WERI-Rb-1 (cell line): ENCODE data around the gene GALNT13.

Experiments
- DNase-seq: peaks from one replicate; pipeline ENCODE4 v3.0.0-alpha.2; 2020
- H3K27ac ChIP-seq: fragments of 250-450 bp; sonication (Bioruptor Pico); 2 replicates; pipeline ENCODE4 v1.5.1; 2020; ENCODE audit warnings: mild to moderate bottlenecking, moderate library complexity
- H3K27me3 ChIP-seq: fragments of 250-450 bp; sonication (Bioruptor Pico); 2 replicates; pipeline ENCODE4 v1.5.1; 2021; ENCODE audit warnings: mild to moderate bottlenecking, low read depth, moderate library complexity; ENCODE audit not compliant: insufficient read depth, severe bottlenecking
- H3K36me3 ChIP-seq: fragments of 250-450 bp; sonication (Bioruptor Pico); 2 replicates; pipeline ENCODE4 v1.5.1; 2020; ENCODE audit warnings: mild to moderate bottlenecking, moderate library complexity
- H3K4me3 ChIP-seq: 2 replicates; pipeline ENCODE4 v1.5.1; 2011; ENCODE audit warnings: low read depth, mild to moderate bottlenecking, control low read depth, low read length
- H3K9me3 ChIP-seq: fragments of 250-450 bp; sonication (Bioruptor Pico); 2 replicates; pipeline ENCODE4 v1.5.1; 2021; ENCODE audit warnings: mild to moderate bottlenecking, moderate library complexity; ENCODE audit not compliant: severe bottlenecking
- TF ChIP-seq, protein P1 (sequence below): IDR thresholded peaks from 2 replicates; pipeline ENCODE4 v1.5.1; 2011; ENCODE audit warnings: low read depth, mild to moderate bottlenecking, control low read depth, inconsistent platforms, low read length

The GALNT13 gene

DNA sequence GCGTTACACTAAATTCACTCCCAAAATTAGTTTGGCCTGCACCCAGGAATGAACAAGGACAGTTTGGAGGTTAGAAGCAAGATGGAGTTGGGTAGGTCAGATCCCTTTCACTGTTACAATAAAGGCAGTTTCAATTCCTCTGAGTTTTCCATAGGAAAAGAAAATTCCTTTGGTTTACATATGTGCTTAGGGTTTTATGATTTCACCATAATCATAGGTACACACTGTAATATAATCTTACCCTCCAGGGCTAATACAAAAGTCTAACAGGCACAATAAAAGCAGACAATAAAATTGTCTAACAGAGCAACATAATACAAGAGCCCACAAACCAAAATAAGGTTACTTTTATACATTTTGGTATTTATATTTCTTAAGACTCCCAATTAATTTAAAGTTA is 435.3 kb downstream of the GALNT13 start:
- TF ChIP-seq, protein P1, sequence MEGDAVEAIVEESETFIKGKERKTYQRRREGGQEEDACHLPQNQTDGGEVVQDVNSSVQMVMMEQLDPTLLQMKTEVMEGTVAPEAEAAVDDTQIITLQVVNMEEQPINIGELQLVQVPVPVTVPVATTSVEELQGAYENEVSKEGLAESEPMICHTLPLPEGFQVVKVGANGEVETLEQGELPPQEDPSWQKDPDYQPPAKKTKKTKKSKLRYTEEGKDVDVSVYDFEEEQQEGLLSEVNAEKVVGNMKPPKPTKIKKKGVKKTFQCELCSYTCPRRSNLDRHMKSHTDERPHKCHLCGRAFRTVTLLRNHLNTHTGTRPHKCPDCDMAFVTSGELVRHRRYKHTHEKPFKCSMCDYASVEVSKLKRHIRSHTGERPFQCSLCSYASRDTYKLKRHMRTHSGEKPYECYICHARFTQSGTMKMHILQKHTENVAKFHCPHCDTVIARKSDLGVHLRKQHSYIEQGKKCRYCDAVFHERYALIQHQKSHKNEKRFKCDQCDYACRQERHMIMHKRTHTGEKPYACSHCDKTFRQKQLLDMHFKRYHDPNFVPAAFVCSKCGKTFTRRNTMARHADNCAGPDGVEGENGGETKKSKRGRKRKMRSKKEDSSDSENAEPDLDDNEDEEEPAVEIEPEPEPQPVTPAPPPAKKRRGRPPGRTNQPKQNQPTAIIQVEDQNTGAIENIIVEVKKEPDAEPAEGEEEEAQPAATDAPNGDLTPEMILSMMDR, result no peak
- H3K27ac ChIP-seq, result no peak overlapping the region
- H3K9me3 ChIP-seq, result no peaks in the 10 kb centered on the region
- H3K4me3 ChIP-seq, result no peak overlapping the region
- no peaks in the 10 kb centered on the region for H3K27me3 ChIP-seq
- H3K36me3 ChIP-seq, result no peaks in the 10 kb centered on the region
- DNase-seq, result no peak

DNA sequence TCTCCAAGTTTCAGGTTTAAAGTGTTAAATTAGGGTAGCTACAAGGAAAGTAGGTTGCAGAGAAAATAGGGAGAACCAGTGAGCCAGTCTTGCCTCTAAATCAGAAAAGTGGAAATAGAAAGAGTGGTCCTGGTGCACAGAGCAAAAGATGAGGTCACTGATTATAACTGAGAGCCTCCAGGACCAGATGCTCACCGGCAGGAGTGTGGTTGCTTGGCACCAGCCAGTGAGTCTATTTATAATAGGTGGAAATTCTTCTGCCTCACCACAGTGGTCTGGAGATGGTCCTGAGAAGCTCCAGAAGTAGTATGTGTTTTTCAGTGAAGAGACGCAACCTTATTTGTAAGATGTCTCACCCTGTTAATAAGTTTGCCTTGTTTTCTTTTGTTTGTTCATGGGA is 452.9 kb downstream of the GALNT13 start:
- TF ChIP-seq, protein P1, result no peak
- DNase-seq, result no peak
- Histone ChIP-seq H3K36me3 (no peaks in the 10 kb centered on the region), H3K9me3 (no peaks in the 10 kb centered on the region), H3K27ac (no peak overlapping the region), H3K27me3 (no peaks in the 10 kb centered on the region), H3K4me3 (no peak overlapping the region)

DNA sequence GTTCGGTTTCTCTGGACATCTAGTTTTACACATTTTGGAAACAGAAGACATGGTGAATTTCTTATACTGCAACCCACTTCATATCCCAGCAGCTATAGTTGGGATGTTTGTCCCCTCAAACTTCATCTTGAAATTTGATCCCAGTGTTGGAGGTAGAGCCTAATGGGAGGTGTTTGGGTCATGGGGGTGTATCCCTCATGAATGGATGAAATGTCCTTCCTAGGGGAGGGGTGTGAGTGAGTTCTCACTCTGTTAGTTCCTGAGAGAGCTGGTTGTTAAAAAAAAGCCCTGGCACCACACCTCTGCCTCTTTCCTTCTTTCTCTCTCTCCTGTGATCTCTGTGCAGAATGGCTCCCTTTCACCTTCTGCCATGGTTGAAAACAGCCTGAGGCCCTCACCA is 457.8 kb downstream of the GALNT13 start:
- no peak overlapping the region for H3K4me3 ChIP-seq
- H3K27ac ChIP-seq, result no peak overlapping the region
- no peak for DNase-seq
- no peaks in the 10 kb centered on the region for H3K9me3 ChIP-seq
- no peaks in the 10 kb centered on the region for H3K36me3 ChIP-seq
- no peaks in the 10 kb centered on the region for H3K27me3 ChIP-seq
- TF ChIP-seq, protein P1, result no peak

DNA sequence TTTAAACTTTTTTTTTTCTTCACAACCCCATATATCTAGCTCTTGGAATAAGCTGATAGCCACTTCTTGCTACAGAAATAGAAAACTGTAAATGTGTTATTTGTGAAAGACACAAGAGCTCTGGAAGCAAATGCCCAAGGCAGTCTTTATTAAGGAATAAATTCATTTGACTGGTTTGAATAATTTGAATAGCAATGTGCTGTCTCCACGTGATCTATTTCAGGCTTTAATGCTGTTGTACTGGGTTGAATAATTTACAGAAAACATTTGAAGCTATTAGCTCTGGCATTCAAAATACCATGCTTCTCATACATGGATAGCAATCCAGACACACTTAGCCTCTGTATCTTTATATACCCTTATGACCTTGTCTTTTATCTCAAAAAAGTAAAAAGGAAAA is 460.1 kb downstream of the GALNT13 start:
- Histone ChIP-seq H3K27ac (no peak overlapping the region), H3K9me3 (no peaks in the 10 kb centered on the region), H3K36me3 (no peaks in the 10 kb centered on the region), H3K27me3 (no peaks in the 10 kb centered on the region), H3K4me3 (no peak overlapping the region)
- DNase-seq, result no peak
- TF ChIP-seq, protein P1, result no peak

DNA sequence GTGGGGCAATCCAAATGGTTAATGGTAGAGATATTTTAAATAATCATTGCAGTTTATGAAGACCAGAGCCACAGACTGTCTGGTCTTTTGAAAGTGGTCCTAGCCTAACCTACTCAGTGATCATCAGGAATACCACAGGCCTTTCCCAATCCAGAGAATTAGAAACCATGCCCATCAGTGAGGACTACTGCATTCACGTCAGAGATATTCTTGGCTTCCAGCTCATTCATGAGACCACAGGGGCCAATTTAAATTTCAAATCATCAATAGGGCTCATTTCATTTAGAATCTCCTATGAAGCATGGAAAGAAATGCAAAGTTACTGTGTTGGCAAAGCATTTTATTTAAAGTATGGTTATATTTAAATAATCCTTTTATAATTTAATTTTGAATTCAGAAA is 464.5 kb downstream of the GALNT13 start:
- Histone ChIP-seq H3K4me3 (no peak overlapping the region), H3K27me3 (no peaks in the 10 kb centered on the region), H3K36me3 (no peaks in the 10 kb centered on the region), H3K27ac (no peak overlapping the region), H3K9me3 (no peaks in the 10 kb centered on the region)
- DNase-seq, result no peak
- TF ChIP-seq, protein P1, result no peak

DNA sequence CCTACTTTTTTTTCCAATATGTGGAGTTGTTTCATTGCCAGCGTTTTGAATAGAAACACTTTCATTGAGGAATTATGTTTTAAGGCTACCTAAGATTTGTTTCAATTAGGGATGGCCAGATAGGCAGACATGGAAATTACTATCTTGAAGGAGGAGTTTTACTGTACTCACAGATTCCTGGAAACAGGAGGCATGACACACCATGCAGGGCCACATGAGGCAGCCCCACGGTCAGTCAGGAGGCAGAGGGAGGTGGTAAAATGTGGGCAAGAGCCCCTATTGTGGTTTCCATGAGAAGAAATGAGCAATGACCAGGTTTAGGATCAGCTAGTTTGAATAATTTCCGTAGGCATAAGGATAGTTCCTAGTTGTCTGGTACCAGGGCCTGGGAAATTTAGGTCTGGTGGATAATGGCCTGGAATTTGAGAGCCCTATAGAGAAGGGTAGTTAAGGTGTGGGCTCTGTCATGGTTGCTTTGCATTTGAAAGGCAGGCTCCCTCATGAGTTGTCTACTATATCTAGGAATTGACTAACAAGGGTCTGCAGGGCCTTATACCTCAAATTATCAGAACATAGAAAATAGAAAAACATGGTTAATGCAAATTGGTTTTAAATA is 466.7 kb downstream of the GALNT13 start:
- H3K36me3 ChIP-seq, result no peaks in the 10 kb centered on the region
- no peak for DNase-seq
- no peaks in the 10 kb centered on the region for H3K27me3 ChIP-seq
- H3K9me3 ChIP-seq, result no peaks in the 10 kb centered on the region
- H3K4me3 ChIP-seq, result no peak overlapping the region
- no peak overlapping the region for H3K27ac ChIP-seq
- TF ChIP-seq, protein P1, result no peak
